Heart left ventricle (tissue), 16 donors: ENCODE measurements around the gene CCDC92B. TPM values are rescaled to one million over a fixed set of nuclear protein-coding genes. Genes with fewer than 3 reads are reported as not detected.

Experiments used
- ATAC-seq, 4 donors: fragments of 200-7000 bp; cut with Tn5 transposase; one replicate each; pipeline ENCODE4 v1.9.1; 2020 to 2022; ENCODE audit warnings: moderate library complexity in 4 of 4, mild to moderate bottlenecking in 3 of 4, moderate number of reproducible peaks in 1 of 4
- DNase-seq, 5 donors: peaks; one replicate each; pipeline ENCODE4 v3.0.0-alpha.2; 2020
- H3K27ac ChIP-seq, 12 donors: fragments of 200-600 bp; sonication (generic) in 4 of 12; one replicate each; pipeline versions ENCODE4 v1.5.0 to v1.8.0; 2016 to 2022; ENCODE audit warnings: mild to moderate bottlenecking in 2 of 12
- H3K27me3 ChIP-seq, 9 donors: fragments of 200-600 bp; sonication (generic) in 2 of 9; one replicate each; pipeline versions ENCODE4 v1.5.1 to v1.8.0; 2016 to 2022; ENCODE audit warnings: mild to moderate bottlenecking in 3 of 9
- H3K36me3 ChIP-seq, 9 donors: fragments of 200-600 bp; sonication (generic) in 2 of 9; one replicate each; pipeline versions ENCODE4 v1.5.0 to v1.8.0; 2018 to 2022; ENCODE audit warnings: mild to moderate bottlenecking in 2 of 9
- H3K4me1 ChIP-seq, 12 donors: fragments of 200-600 bp; sonication (generic) in 4 of 12; one replicate each; pipeline versions ENCODE4 v1.5.0 to v1.8.0; 2016 to 2022; ENCODE audit warnings: mild to moderate bottlenecking in 3 of 12
- H3K4me3 ChIP-seq, 12 donors: fragments of 200-600 bp; sonication (generic) in 4 of 12; one replicate each; pipeline versions ENCODE4 v1.5.0 to v1.8.0; 2017 to 2022; ENCODE audit warnings: mild to moderate bottlenecking in 9 of 12, moderate library complexity in 4 of 12
- H3K9me3 ChIP-seq, 12 donors: fragments of 200-600 bp; sonication (generic) in 4 of 12; one replicate each; pipeline versions ENCODE4 v1.5.0 to v1.8.0; 2016 to 2022; ENCODE audit warnings: mild to moderate bottlenecking in 1 of 12
- CTCF ChIP-seq, 12 donors: fragments of 200-600 bp; sonication (generic) in 4 of 12; IDR thresholded peaks; one replicate each; pipeline versions ENCODE4 v1.5.0 to v1.8.0; 2018 to 2022; ENCODE audit warnings: antibody characterized with exemption in 12 of 12, mild to moderate bottlenecking in 5 of 12
- POLR2A ChIP-seq, 2 donors: fragments of 450-650 bp; IDR thresholded peaks; one replicate each; pipeline ENCODE4 v1.6.1; 2017; ENCODE audit warnings: antibody characterized with exemption in 2 of 2, mild to moderate bottlenecking in 2 of 2, moderate library complexity in 2 of 2
- WGBS, 4 donors: extraction: QIAGEN DNeasy Blood & Tissue Kit in 2 of 4; methylation state at CpG; one replicate each; pipeline versions ENCODE4 v1.1.5 to v1.1.7; 2013 to 2018; 5-methylcytosine and 5-hydroxymethylcytosine counted together
- intact Hi-C, 10 donors: fragments of 100-400 bp; cut with DNase I; formaldehyde crosslinking; loops; one replicate each; pipeline versions ENCODE4 v1.11.1 to v1.14.2; 2022
- polyA plus RNA-seq, 2 donors: library from polyadenylated mRNA; stranded (reverse); fragments of 200-250 nt; gene quantifications; one replicate each; pipeline ENCODE4 v1.2.3, GENCODE V29; 2013
- total RNA-seq, 9 donors: library from RNA; depleted of rRNA in 2 of 9; stranded (reverse); fragments of >200 nt in 2 of 9; fragmentation: NEBNext Ultra II Directional in 3 of 9; extraction: Animal tissue kit (Norgen Biotek cat#: 25700) in 3 of 9; gene quantifications; one replicate each; pipeline versions ENCODE4 v1.1.0 to v1.2.4, GENCODE V29; 2016 to 2023
- donor health status: ischemic (EF 13 %, LVEDD 7.1; RV severe dilation, severe dysfunction).
- donor health status: healthy with polysubstance abuse.
- donor health status: DM: no; HTN: yes; CAD: no.
- donor health status: DM: no; HTN: no; CAD: no.
- donor health status: ischemic (EF 25% LVEDD 6.9; RV normal size, moderate dysfunction).
- donor health status: ischemic (EF 25% LVEDD 5.7; RV mildly dilated, moderate dysfunction).
- donor health status: healthy.
- donor health status: DM: yes; HTN: yes; CAD: no.
- donor health status: ischemic (EF 35%, LVEDD 5.7; RV mildly dilated, moderate dysfunction).
- donor health status: nonischemic (EF 11% LVEDD 7.7; RV severe dilation, severe dysfunction).
- donor health status: DM: yes; HTN: yes; CAD: no.
- donor health status: PGD.
- donor health status: ischemic (EF 29% LVEDD 5.4; RV normal size, mild dysfunction).
- donor health status: nonischemic (EF 23%, LVEDD 6.1; RV moderate dilation, normal function).

Gene CCDC92B
- total and polyA plus RNA-seq, 11 donors = 0.03 to 0.44 (median 0.18) TPM; not detected in 3

- DNase-seq = no peak
- intact Hi-C loops = no loop called here
Observed at GRCh38 chr17:2716649-2717048, 32.8 kb downstream of the CCDC92B start.

GRCh38 chr17:2713881-2714280, 35.6 kb downstream of the CCDC92B start:
- Histone ChIP-seq H3K27me3 (no peaks in the 10 kb centered on the region), H3K4me1 (peaks cover 7 to 49% (median 34%) of the 10 kb centered on the region in 12 donors), H3K27ac (no peak overlapping the region), H3K36me3 (peaks cover 0 to 4% (median 0%) of the 10 kb centered on the region in 9 donors), H3K9me3 (no peaks in the 10 kb centered on the region), H3K4me3 (no peak overlapping the region)
- WGBS, 4 donors = 86 to 89% (median 88%) methylated on average over 9 of the region's 9 CpGs
- DNase-seq (no peak), ATAC-seq (no peak)
- no peak for TF ChIP-seq POLR2A (IDR thresholded peaks at IDR 0.05)
- no peak for TF ChIP-seq CTCF (IDR thresholded peaks at IDR 0.05)
- intact Hi-C loops = no loop called here

More at GRCh38 chr17:2716649-2717048, 32.8 kb downstream of the CCDC92B start:
- no peak overlapping the region for H3K27ac ChIP-seq
- H3K27me3 ChIP-seq = no peaks in the 10 kb centered on the region
- peaks cover 0 to 27% (median 15%) of the 10 kb centered on the region in 12 donors for H3K4me1 ChIP-seq
- no peaks in the 10 kb centered on the region for H3K9me3 ChIP-seq
- TF ChIP-seq POLR2A (IDR thresholded peaks at IDR 0.05) (no peak), CTCF (IDR thresholded peaks at IDR 0.05) (no peak)
- H3K4me3 ChIP-seq = no peak overlapping the region
- H3K36me3 ChIP-seq = peaks cover 0 to 9% (median 0%) of the 10 kb centered on the region in 9 donors
- no peak for ATAC-seq
- WGBS, 4 donors = 67 to 78% (median 67%) methylated on average over 5 of the region's 5 CpGs

- H3K9me3 ChIP-seq = no peaks in the 10 kb centered on the region
- H3K4me3 ChIP-seq = peak overlapping the region; percentile 57 to 98 (median 94)
- TF ChIP-seq CTCF (IDR thresholded peaks at IDR 0.05) (no peak), POLR2A (IDR thresholded peaks at IDR 0.05) (no peak)
- DNase-seq (no peak), ATAC-seq (peak in 3 of 4 donors; percentile 0 to 10 (median 2))
- H3K27ac ChIP-seq = peak overlapping the region; percentile 76 to 100 (median 90)
- H3K4me1 ChIP-seq = peaks cover 10 to 63% (median 47%) of the 10 kb centered on the region in 12 donors
- 38 to 62% (median 41%) methylated on average over 26 to 36 of the region's 36 CpGs for WGBS, 4 donors
- peaks cover 0 to 4% (median 0%) of the 10 kb centered on the region in 9 donors for H3K36me3 ChIP-seq
- H3K27me3 ChIP-seq = no peaks in the 10 kb centered on the region
- intact Hi-C loops = no loop called here
Observed at GRCh38 chr17:2712300-2713043, 37.0 kb downstream of the CCDC92B start.

GRCh38 chr17:2711608-2712299, 37.7 kb downstream of the CCDC92B start, which contains the start of gene CLUH:
Gene CLUH, minus strand, starts transcription at chr17:2711764. Its CDS starts 103 bp downstream, at chr17:2711661.
- H3K4me1 ChIP-seq = peaks cover 10 to 70% (median 47%) of the 10 kb centered on the region in 12 donors
- TF ChIP-seq POLR2A (IDR thresholded peaks at IDR 0.05) (peak; percentile 64 to 86), CTCF (IDR thresholded peaks at IDR 0.05) (no peak)
- peak within 1 kb of the TSS; percentile 76 to 100 (median 90) for H3K27ac ChIP-seq
- no peaks in the 10 kb centered on the region for H3K9me3 ChIP-seq
- peaks cover 0 to 4% (median 0%) of the 10 kb centered on the region in 9 donors for H3K36me3 ChIP-seq
- ATAC-seq = peak; percentile 63 to 86 (median 80)
- peak within 1 kb of the TSS; percentile 57 to 98 (median 94) for H3K4me3 ChIP-seq
- peak; percentile 97 to 99 (median 98) for DNase-seq
- 0 to 2% (median 1%) methylated on average over 20 to 76 of the region's 76 CpGs for WGBS, 4 donors
- intact Hi-C loops = no loop called here
- H3K27me3 ChIP-seq = no peaks in the 10 kb centered on the region
